AG09309 (cell line): ENCODE data around the gene LIMCH1.

Experiments used
- DNase-seq: peaks from one replicate; pipeline ENCODE4 v3.0.0-alpha.2; 2010; ENCODE audit warnings: low read depth
- H3K4me3 ChIP-seq: 2 replicates; pipeline ENCODE4 v1.5.1; 2011; ENCODE audit warnings: mild to moderate bottlenecking, low read depth, low read length, moderate library complexity; ENCODE audit not compliant: control insufficient read depth
- CTCF ChIP-seq: IDR thresholded peaks from 2 replicates; pipeline ENCODE4 v1.5.1; 2011; ENCODE audit warnings: mild to moderate bottlenecking, low read depth, low read length, inconsistent platforms; ENCODE audit not compliant: insufficient read depth, control insufficient read depth; ENCODE audit errors: missing control alignments

Gene LIMCH1

GRCh38 chr4:41568363-41568762 is 30.4 kb downstream of the LIMCH1 start:
- DNase-seq, result no peak
- no peak for TF ChIP-seq CTCF
- no peak overlapping the region for H3K4me3 ChIP-seq

DNA sequence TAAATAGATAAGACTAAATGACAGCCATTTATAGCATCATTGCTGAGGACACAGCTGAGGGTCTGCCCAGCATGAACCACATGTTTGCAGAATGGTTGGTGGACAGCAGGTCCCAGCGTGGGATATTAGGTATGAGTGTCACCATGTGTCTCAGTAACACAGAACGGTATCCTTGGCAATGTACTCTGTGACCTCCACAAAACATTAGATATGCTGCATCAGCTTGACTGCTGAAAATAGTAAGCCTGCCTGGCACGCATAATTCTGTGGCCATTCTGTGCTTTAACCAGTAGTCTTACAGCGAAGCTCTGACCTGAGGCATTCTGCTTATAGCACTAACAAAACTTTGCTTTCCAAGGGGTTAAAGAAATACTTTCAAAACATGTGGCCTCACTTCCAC is 32.0 kb downstream of the LIMCH1 start:
- no peak overlapping the region for H3K4me3 ChIP-seq
- TF ChIP-seq CTCF, result no peak
- DNase-seq, result no peak

GRCh38 chr4:41571422-41571821 is 33.5 kb downstream of the LIMCH1 start:
- no peak for DNase-seq
- TF ChIP-seq CTCF, result no peak
- H3K4me3 ChIP-seq, result no peak overlapping the region

DNA sequence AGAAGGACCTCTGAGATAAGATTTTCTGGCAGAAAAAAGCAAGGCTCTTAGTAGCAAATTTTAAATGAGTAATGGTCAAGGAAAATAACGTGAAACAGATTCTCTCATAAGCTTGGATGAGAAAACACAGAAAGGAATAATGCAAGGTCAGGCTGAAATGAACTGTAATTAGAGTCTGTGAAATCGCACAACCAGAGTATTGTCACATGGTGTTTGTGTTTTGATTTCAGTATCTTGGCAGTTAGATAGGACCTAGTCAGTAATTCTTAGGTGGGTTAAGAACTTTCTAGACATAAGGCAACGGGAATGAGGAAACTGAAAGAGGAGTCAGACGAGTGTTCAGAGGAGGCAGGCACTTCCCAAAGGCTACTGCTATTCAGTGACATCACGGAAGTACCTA is 34.6 kb downstream of the LIMCH1 start:
- no peak for TF ChIP-seq CTCF
- DNase-seq, result no peak
- no peak overlapping the region for H3K4me3 ChIP-seq

GRCh38 chr4:41572956-41573355 is 35.0 kb downstream of the LIMCH1 start:
- no peak overlapping the region for H3K4me3 ChIP-seq
- DNase-seq, result no peak
- TF ChIP-seq CTCF, result no peak

DNA sequence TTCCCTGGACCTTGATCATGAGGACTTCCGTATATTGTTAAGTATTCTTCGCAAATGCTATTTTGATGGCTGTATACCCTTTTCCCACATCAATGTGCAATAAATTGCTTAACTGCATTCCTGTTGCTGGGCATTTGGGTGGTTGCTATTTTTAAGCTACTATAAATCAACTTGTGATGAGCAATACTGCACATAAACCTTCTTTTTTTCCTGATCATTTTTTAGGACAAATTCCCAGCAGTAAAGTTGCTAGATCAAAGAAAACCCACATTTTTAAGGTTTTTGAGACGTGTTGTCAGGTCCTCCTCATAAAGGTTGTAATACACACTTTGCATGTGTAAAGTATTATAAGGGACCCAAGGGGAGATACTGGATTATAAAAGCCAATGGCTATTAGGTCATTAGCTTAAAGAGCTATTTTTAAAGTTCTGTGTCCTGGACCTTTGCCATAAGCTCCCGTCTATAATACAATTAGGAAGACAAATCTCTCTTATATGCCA is 35.6 kb downstream of the LIMCH1 start:
- H3K4me3 ChIP-seq, result no peak overlapping the region
- no peak for TF ChIP-seq CTCF
- peak; percentile 77 for DNase-seq

DNA sequence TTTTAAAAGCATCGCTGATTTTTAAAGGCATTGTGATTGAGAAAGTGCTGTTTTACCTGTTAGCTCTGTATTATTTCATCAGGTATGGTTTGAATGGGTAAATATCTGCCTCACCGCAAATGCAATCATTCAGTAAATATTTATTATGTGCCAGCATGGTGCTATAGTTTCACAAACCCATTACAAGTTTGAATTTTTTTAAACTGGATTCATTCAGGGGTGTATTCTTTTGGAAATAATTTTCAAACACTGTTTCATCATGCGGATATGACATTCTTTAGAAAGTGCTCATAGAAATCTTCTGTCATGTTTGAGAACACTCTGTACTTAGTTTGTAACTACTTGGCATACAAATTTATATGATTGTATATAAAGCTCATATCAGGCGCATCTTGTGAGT is 37.2 kb downstream of the LIMCH1 start:
- no peak overlapping the region for H3K4me3 ChIP-seq
- no peak for DNase-seq
- TF ChIP-seq CTCF, result no peak
